Uterus (tissue), 4 donors: Measurements from ENCODE around the gene RNF208. TPM values are rescaled to one million over a fixed set of nuclear protein-coding genes. Genes with fewer than 3 reads are reported as not detected.
A peak's percentile ranks its signal among the peaks of the same experiment; 100 is the strongest.

Experiments
- DNase-seq, 2 donors: peaks; one replicate each; pipeline ENCODE4 v3.0.0-alpha.2; 2019 to 2020
- H3K27ac ChIP-seq, 2 donors: fragments of 200-600 bp; sonication (generic); 1 replicate in 1 of 2; 2 replicates in 1 of 2; pipeline ENCODE4 v1.5.1; 2016 to 2018
- H3K27me3 ChIP-seq, 2 donors: fragments of 200-600 bp; sonication (generic); one replicate each; pipeline ENCODE4 v1.5.1; 2018 to 2019; ENCODE audit warnings: control low read depth in 1 of 2
- H3K36me3 ChIP-seq, 2 donors: fragments of 200-600 bp; sonication (generic); one replicate each; pipeline ENCODE4 v1.5.1; 2019; ENCODE audit warnings: control low read depth in 1 of 2
- H3K4me1 ChIP-seq, 2 donors: fragments of 200-600 bp; sonication (generic); one replicate each; pipeline ENCODE4 v1.5.1; 2018 to 2019; ENCODE audit warnings: control low read depth in 1 of 2
- H3K4me3 ChIP-seq, 2 donors: fragments of 200-600 bp; sonication (generic); 1 replicate in 1 of 2; 2 replicates in 1 of 2; pipeline ENCODE4 v1.5.1; 2018 to 2019; ENCODE audit warnings: mild to moderate bottlenecking in 1 of 2
- H3K9me3 ChIP-seq, 2 donors: fragments of 200-600 bp; sonication (generic); one replicate each; pipeline ENCODE4 v1.5.1; 2019; ENCODE audit warnings: control low read depth in 1 of 2
- POLR2A ChIP-seq, 2 donors: fragments of 450-650 bp; IDR thresholded peaks; one replicate each; pipeline ENCODE4 v1.6.1; 2016; ENCODE audit warnings: antibody characterized with exemption in 2 of 2, mild to moderate bottlenecking in 1 of 2, moderate library complexity in 1 of 2
- intact Hi-C: fragments of 100-400 bp; cut with DNase I; formaldehyde crosslinking; loops from one replicate; pipeline ENCODE4 v1.15.1; 2023; ENCODE audit warnings: low total_unique reads
- total RNA-seq, 4 donors: library from RNA; depleted of rRNA in 3 of 4; stranded (reverse); fragments of >200 nt in 3 of 4; gene quantifications; one replicate each; pipeline versions ENCODE4 v1.1.0 to v1.2.4, GENCODE V29; 2014 to 2023
- TF ChIP-seq, protein P1 (sequence below), 4 experiments: fragments of 200-600 bp in 2 of 4; fragments of 450-650 bp in 2 of 4; sonication (generic) in 2 of 4; IDR thresholded peaks; one replicate each; pipeline ENCODE4 v1.5.1; 2016 to 2019; ENCODE audit warnings: antibody characterized with exemption in 4 of 4, mild to moderate bottlenecking in 2 of 4, moderate library complexity in 1 of 4
- donor health status: DM: yes; HTN: yes; CAD: no.

Gene RNF208, protein sequence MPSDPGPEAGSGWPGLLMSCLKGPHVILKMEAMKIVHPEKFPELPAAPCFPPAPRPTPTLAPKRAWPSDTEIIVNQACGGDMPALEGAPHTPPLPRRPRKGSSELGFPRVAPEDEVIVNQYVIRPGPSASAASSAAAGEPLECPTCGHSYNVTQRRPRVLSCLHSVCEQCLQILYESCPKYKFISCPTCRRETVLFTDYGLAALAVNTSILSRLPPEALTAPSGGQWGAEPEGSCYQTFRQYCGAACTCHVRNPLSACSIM
- total RNA-seq: 1 to 10 TPM in 1 of 4 donors, not detected in 3; 3.7 TPM

DNA sequence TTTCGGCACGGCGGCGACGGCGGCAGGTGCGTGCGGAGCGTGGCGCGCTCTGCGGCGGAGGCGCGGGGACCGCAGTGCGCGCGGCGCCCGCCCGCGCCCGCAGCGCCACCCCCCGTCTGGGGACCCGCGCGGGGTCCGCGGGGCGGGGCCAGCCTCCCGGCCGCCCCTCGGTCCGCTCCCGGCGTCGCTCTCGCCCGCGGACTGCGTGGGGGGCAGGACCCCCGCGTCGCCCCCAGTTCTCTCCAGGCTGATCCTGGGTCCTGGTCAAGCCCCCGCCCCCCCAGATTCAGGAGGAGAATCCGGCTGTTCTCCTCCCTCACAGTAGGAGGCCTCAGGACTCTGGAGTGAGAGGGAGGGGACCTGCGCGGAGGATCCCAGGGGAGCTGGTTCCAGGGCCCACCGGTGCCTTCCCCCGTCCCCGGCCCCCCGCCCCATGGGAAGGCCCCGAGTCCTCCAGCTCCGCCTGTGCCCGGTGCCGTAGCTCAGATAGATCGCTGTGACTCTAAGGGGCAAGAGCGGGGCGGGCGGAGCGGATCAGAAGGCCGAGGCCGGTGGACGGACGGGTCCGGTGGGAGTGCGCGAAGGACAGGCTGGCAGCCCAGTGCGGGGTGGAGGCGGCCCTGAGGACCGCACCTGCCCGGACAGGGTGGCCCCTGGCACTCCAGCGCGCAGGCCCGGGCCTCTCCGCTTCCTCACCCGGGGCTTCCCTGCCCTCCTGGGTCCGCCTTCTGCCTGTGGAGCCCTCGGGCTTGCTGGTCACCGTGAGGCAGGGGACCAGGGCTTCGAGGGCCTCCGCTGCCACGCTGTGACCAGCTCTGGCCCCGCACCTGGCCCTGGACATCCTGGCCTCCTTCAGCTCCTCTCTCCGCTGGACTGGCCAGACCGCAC, at the start of gene RNF208:
RNF208 (minus strand) TSS at position 51 of the 888 bp plus-strand sequence. CDS start 1,028 bp downstream, outside the sequence.
- TF ChIP-seq, protein P1, sequence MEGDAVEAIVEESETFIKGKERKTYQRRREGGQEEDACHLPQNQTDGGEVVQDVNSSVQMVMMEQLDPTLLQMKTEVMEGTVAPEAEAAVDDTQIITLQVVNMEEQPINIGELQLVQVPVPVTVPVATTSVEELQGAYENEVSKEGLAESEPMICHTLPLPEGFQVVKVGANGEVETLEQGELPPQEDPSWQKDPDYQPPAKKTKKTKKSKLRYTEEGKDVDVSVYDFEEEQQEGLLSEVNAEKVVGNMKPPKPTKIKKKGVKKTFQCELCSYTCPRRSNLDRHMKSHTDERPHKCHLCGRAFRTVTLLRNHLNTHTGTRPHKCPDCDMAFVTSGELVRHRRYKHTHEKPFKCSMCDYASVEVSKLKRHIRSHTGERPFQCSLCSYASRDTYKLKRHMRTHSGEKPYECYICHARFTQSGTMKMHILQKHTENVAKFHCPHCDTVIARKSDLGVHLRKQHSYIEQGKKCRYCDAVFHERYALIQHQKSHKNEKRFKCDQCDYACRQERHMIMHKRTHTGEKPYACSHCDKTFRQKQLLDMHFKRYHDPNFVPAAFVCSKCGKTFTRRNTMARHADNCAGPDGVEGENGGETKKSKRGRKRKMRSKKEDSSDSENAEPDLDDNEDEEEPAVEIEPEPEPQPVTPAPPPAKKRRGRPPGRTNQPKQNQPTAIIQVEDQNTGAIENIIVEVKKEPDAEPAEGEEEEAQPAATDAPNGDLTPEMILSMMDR (IDR thresholded peaks at IDR 0.05): no peak
- no peak for TF ChIP-seq POLR2A (IDR thresholded peaks at IDR 0.05)
- Histone ChIP-seq H3K27me3 (no peaks in the 10 kb centered on the region), H3K27ac (peak within 1 kb of the TSS; percentile 76 to 90), H3K4me1 (peaks cover 0 to 19% of the 10 kb centered on the region in 2 donors), H3K36me3 (no peaks in the 10 kb centered on the region), H3K9me3 (no peaks in the 10 kb centered on the region), H3K4me3 (peak within 1 kb of the TSS; percentile 58 to 63)
- no peak for DNase-seq
- intact Hi-C loops: loop anchor here (10.0 kb wide), 1 partner anchor 108 kb away; the partner anchor contains the start of gene DPP7

DNA sequence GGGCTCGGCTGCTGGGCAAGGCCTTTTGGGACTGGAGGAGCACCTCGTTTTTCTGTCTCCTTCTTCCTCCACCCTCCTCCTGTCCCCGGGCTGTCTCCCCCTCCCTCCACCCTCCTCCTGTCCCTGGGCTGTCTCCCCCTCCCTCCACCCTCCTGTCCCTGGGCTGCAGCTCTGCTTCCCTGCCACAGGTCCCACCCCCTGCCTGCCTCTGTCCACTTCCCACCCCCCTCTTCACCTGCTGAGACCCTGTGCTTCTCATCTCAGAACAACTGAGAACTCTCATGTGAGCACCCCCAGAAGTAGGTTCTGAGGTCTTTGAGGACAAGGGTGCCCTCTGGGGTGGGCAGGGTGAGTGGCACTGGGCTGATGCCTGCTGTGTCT, 49.6 kb upstream of the RNF208 start:
- intact Hi-C loops: no loop called here
- no peaks in the 10 kb centered on the region for H3K9me3 ChIP-seq
- H3K4me1 ChIP-seq: peaks cover 0 to 4% of the 10 kb centered on the region in 2 donors
- no peaks in the 10 kb centered on the region for H3K36me3 ChIP-seq
- TF ChIP-seq, protein P1 (IDR thresholded peaks at IDR 0.05): no peak
- no peak for TF ChIP-seq POLR2A (IDR thresholded peaks at IDR 0.05)
- H3K27ac ChIP-seq: no peak overlapping the region
- DNase-seq: no peak
- no peak overlapping the region for H3K4me3 ChIP-seq
- no peaks in the 10 kb centered on the region for H3K27me3 ChIP-seq

DNA sequence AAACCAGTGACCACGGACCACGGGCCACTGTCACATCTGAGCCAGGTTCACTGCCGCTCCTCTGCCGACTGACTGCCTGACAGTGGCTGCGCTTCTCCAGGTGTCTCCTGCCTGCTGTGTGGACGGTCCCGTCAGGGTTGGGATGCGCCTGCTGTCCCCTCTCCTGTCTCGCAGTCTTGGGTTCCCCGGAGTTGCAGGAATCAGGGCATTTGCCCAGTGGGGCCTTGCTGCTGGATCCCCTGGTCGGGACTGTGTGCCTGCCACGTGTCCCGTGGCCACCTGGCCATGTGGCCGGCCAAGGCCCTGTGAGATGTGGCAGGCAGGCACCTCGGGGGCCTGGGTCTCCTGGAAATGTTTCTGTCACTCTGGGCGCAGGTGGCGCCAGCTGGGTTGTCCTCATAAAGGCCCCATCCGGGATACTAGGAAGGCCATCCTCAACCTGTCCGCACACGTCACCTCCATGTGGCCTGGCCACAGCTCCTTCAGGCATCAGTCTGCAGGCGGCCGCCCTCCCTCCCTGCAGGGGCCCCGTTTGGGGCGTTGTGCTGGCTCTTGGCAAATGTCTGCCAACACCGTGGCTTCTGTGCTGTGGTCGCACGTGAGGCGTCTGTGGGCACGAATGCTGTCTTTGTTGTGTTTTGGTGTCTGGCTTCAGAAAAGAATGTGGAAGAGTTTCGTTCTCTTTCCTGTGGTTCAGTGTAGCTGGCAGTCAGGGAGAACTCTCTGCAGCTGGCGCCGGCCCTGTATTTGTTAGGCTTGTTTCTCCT, 49.1 kb upstream of the RNF208 start:
- no peak for TF ChIP-seq POLR2A (IDR thresholded peaks at IDR 0.05)
- TF ChIP-seq, protein P1 (IDR thresholded peaks at IDR 0.05): no peak

DNA sequence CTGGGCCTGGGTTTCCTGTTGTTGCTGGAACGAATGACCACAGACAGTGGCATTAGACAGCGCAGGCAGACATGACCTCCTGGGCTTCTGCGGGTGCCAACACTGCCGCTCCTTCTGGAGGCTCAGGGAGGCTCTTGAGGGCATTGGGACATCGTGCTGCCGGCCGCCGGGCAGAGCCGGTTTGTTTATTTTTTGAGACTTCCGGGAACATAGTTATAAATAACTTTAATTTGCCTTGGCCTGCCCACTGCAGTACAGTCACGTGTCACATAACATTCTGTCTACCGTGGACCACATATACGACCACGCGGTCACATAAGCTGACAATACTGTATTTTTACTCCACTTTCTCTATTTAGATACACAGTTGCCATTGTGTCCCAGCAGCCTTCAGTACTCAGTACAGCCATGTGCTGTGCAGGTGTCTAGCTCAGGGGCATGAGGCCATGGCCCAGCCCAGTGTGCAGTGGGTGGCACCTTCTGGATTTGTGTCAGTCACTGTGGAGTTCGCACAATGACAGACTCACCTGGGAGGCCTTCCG, 47.3 kb upstream of the RNF208 start:
- no peak overlapping the region for H3K4me3 ChIP-seq
- no peaks in the 10 kb centered on the region for H3K4me1 ChIP-seq
- TF ChIP-seq, protein P1 (IDR thresholded peaks at IDR 0.05): no peak
- TF ChIP-seq POLR2A (IDR thresholded peaks at IDR 0.05): no peak
- peak in 1 of 2 donors; percentile 33 for DNase-seq
- no peaks in the 10 kb centered on the region for H3K9me3 ChIP-seq
- no peaks in the 10 kb centered on the region for H3K27me3 ChIP-seq
- intact Hi-C loops: no loop called here
- H3K27ac ChIP-seq: peak overlapping the region; percentile 42 to 47
- no peaks in the 10 kb centered on the region for H3K36me3 ChIP-seq

More for the DNA sequence above, 49.1 kb upstream of the RNF208 start:
- H3K9me3 ChIP-seq: no peaks in the 10 kb centered on the region
- no peak for DNase-seq
- H3K4me1 ChIP-seq: no peaks in the 10 kb centered on the region
- no peaks in the 10 kb centered on the region for H3K36me3 ChIP-seq
- intact Hi-C loops: no loop called here
- no peak overlapping the region for H3K27ac ChIP-seq
- H3K27me3 ChIP-seq: no peaks in the 10 kb centered on the region
- no peak overlapping the region for H3K4me3 ChIP-seq
